Activated CD8-positive, alpha-beta T cell treated with anti-CD3 and anti-CD28 coated beads, Interleukin-2, amount 10 ng/mL, durations not matched to agents 7 days and 5 days (primary cell): ENCODE results near the gene ACSM2A. TPM values are rescaled to one million over a fixed set of nuclear protein-coding genes. Genes with fewer than 3 reads are reported as not detected.
"Not testable (repeated sequence)": the region's sequence is repeated elsewhere in the genome, so short reads cannot be mapped to it uniquely, and the experiment has no call there.

Experiments
- ATAC-seq: fragments of 150-1000 bp; cut with Tn5 transposase; one replicate; pipeline ENCODE4 v1.10.0; 2021; ENCODE audit warnings: moderate library complexity
- CTCF ChIA-PET: fragments of 350-600 bp; sonication (Branson Sonifier 250); formaldehyde crosslinking; loops from one replicate; lab custom pipeline; 2021; ENCODE audit warnings: antibody characterized with exemption; lab: Charles Lee
- POLR2A ChIA-PET: fragments of 350-600 bp; sonication (Branson Sonifier 250); formaldehyde crosslinking; loops from one replicate; lab custom pipeline; 2021; ENCODE audit warnings: antibody characterized with exemption; lab: Charles Lee
- DNase-seq: peaks from one replicate; pipeline ENCODE4 v3.0.0-alpha.2; 2020
- H3K27ac Mint-ChIP-seq: one replicate; pipeline ENCODE4 v1.8.0; 2021; ENCODE audit warnings: mild to moderate bottlenecking, mixed read lengths
- H3K27me3 Mint-ChIP-seq: one replicate; pipeline ENCODE4 v1.8.0; 2021; ENCODE audit warnings: low read depth, mixed read lengths
- H3K36me3 Mint-ChIP-seq: one replicate; pipeline ENCODE4 v1.8.0; 2021; ENCODE audit warnings: low read depth, mixed read lengths
- H3K4me1 Mint-ChIP-seq: one replicate; pipeline ENCODE4 v1.8.0; 2021; ENCODE audit warnings: low read depth, mixed read lengths
- H3K4me3 Mint-ChIP-seq: one replicate; pipeline ENCODE4 v1.8.0; 2021; ENCODE audit warnings: mild to moderate bottlenecking, mixed read lengths
- H3K9me3 Mint-ChIP-seq: one replicate; pipeline ENCODE4 v1.8.0; 2022; ENCODE audit warnings: mixed read lengths; ENCODE audit not compliant: insufficient read depth
- total RNA-seq, 2 experiments: library from RNA; stranded (reverse); gene quantifications; one replicate each; pipeline ENCODE4 v1.2.3, GENCODE V29; 2021

Gene ACSM2A
- total RNA-seq, 2 experiments from 2014 or later, result not detected

DNA sequence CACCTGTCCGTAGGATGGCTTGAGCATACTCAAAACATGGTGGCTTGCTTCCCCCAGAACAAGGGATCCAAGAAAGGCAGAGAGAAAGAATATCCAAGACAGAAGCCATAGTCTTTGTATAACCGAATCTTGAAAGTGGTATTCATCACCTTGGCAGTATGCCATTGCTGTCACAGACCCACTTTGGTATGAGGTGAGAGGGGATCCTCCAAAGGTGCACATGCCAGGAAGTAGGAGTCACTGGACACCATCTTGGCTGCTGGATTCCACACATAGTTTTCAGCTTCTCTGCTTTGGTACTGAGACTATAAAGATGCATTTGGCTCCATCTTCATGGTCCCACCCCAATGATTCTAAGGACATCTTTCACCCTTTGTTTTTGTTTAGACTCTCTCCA, 23.9 kb upstream of the ACSM2A start:
- H3K27me3 Mint-ChIP-seq, POLR2A ChIA-PET, H3K36me3 Mint-ChIP-seq, H3K27ac Mint-ChIP-seq, ATAC-seq, CTCF ChIA-PET, H3K9me3 Mint-ChIP-seq, H3K4me3 Mint-ChIP-seq, DNase-seq, H3K4me1 Mint-ChIP-seq: not testable (repeated sequence)

- not testable (repeated sequence) for H3K27ac Mint-ChIP-seq
Measured at GRCh38 chr16:20429499-20429898, 21.8 kb upstream of the ACSM2A start.

GRCh38 chr16:20430480-20430879, 20.8 kb upstream of the ACSM2A start:
- DNase-seq, H3K36me3 Mint-ChIP-seq, H3K27ac Mint-ChIP-seq, CTCF ChIA-PET, H3K4me3 Mint-ChIP-seq, H3K9me3 Mint-ChIP-seq, H3K4me1 Mint-ChIP-seq, H3K27me3 Mint-ChIP-seq, ATAC-seq, POLR2A ChIA-PET: not testable (repeated sequence)

More at GRCh38 chr16:20429499-20429898, 21.8 kb upstream of the ACSM2A start:
- H3K9me3 Mint-ChIP-seq, POLR2A ChIA-PET, ATAC-seq, H3K4me1 Mint-ChIP-seq, H3K4me3 Mint-ChIP-seq, H3K27me3 Mint-ChIP-seq, DNase-seq, H3K36me3 Mint-ChIP-seq, CTCF ChIA-PET: not testable (repeated sequence)

GRCh38 chr16:20430948-20431347, 20.4 kb upstream of the ACSM2A start:
- no peaks in the 10 kb centered on the region for H3K36me3 Mint-ChIP-seq
- DNase-seq (no peak), ATAC-seq (no peak)
- no peaks in the 10 kb centered on the region for H3K27me3 Mint-ChIP-seq
- no peak overlapping the region for H3K27ac Mint-ChIP-seq
- CTCF ChIA-PET, result no interaction called here
- POLR2A ChIA-PET, result no interaction called here
- no peaks in the 10 kb centered on the region for H3K4me1 Mint-ChIP-seq
- no peak overlapping the region for H3K4me3 Mint-ChIP-seq
- H3K9me3 Mint-ChIP-seq, result no peaks in the 10 kb centered on the region

GRCh38 chr16:20438950-20439349, 12.4 kb upstream of the ACSM2A start:
- ATAC-seq, DNase-seq, H3K36me3 Mint-ChIP-seq: not testable (repeated sequence)

GRCh38 chr16:20439820-20440231, 11.5 kb upstream of the ACSM2A start:
- H3K4me1 Mint-ChIP-seq, CTCF ChIA-PET, H3K4me3 Mint-ChIP-seq, H3K27me3 Mint-ChIP-seq, POLR2A ChIA-PET, ATAC-seq, H3K9me3 Mint-ChIP-seq, DNase-seq, H3K27ac Mint-ChIP-seq, H3K36me3 Mint-ChIP-seq: not testable (repeated sequence)

More at GRCh38 chr16:20438950-20439349, 12.4 kb upstream of the ACSM2A start:
- H3K27me3 Mint-ChIP-seq, H3K4me3 Mint-ChIP-seq, CTCF ChIA-PET, H3K4me1 Mint-ChIP-seq, H3K9me3 Mint-ChIP-seq, POLR2A ChIA-PET, H3K27ac Mint-ChIP-seq: not testable (repeated sequence)

DNA sequence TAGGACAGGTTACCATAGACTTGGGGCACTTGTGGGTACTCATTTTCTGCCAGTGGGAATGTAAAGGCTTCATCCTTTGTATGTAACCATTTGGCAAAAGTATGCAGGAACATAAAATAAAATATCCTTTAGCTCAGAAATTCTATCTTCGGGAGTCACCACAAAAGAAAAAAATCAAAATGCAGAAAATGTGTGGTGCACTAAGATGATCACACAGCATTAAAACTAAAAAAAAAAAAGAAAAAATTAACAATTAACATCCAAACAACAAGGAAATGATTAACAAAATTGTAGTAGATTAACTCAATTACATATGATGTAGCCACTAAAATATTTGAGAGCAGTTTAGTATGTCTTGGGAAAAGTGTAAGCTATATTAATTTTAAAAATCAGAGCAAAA, 10.6 kb upstream of the ACSM2A start:
- ATAC-seq, POLR2A ChIA-PET, H3K36me3 Mint-ChIP-seq, H3K4me3 Mint-ChIP-seq, H3K4me1 Mint-ChIP-seq, DNase-seq, H3K9me3 Mint-ChIP-seq, H3K27me3 Mint-ChIP-seq, H3K27ac Mint-ChIP-seq, CTCF ChIA-PET: not testable (repeated sequence)

GRCh38 chr16:20441191-20441590, 10.1 kb upstream of the ACSM2A start:
- Mint-ChIP-seq H3K27me3 (no peaks in the 10 kb centered on the region), H3K4me1 (no peaks in the 10 kb centered on the region), H3K9me3 (no peaks in the 10 kb centered on the region), H3K36me3 (no peaks in the 10 kb centered on the region), H3K4me3 (no peak overlapping the region), H3K27ac (no peak overlapping the region)
- ATAC-seq, result no peak
- DNase-seq, result no peak
- ChIA-PET POLR2A (no interaction called here), CTCF (no interaction called here)

GRCh38 chr16:20441859-20442258, 9.5 kb upstream of the ACSM2A start:
- H3K4me1 Mint-ChIP-seq, H3K9me3 Mint-ChIP-seq, H3K27me3 Mint-ChIP-seq, DNase-seq, H3K36me3 Mint-ChIP-seq, H3K4me3 Mint-ChIP-seq, H3K27ac Mint-ChIP-seq, POLR2A ChIA-PET, CTCF ChIA-PET, ATAC-seq: not testable (repeated sequence)

DNA sequence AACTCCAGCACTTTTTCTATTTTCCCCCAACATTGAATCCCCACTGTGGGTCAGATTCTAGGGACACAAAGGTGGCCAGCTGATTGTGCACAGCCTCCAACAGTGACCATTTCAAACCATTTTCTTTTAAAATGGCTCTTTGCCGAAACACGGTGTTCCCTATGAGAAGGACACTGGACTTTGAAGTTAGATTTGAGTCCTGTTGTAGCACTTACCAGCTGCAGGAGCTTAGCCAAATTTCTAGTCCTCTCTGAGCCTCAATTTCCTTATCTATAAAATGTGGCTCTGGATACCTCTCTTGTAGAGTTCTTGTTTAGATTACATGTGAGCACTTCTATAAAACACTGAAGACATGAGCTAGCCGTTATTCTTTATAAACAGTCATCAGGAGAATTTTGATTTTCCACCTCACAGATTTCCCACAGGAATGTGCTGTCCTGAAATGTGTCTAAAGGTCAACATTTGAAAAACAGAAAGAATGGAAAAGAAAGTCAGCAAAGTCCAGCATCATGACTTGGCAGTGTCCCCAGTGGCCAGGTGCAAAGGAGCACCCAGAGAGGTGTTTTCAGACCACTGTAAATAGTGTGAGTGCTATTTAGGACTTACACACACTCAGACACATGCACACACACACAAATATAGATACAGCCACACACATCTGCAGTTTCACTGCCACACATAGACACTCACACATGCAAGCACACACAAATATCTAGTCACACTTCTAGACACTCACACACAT, 4.5 kb upstream of the ACSM2A start:
- CTCF ChIA-PET, POLR2A ChIA-PET, H3K4me1 Mint-ChIP-seq, H3K9me3 Mint-ChIP-seq, DNase-seq, H3K36me3 Mint-ChIP-seq, H3K4me3 Mint-ChIP-seq, ATAC-seq, H3K27me3 Mint-ChIP-seq, H3K27ac Mint-ChIP-seq: not testable (repeated sequence)

GRCh38 chr16:20453633-20454032, 2.3 kb downstream of the ACSM2A start:
- DNase-seq, H3K36me3 Mint-ChIP-seq, POLR2A ChIA-PET, ATAC-seq, H3K27me3 Mint-ChIP-seq, H3K4me3 Mint-ChIP-seq, CTCF ChIA-PET, H3K9me3 Mint-ChIP-seq, H3K4me1 Mint-ChIP-seq, H3K27ac Mint-ChIP-seq: not testable (repeated sequence)

- H3K27ac Mint-ChIP-seq, H3K27me3 Mint-ChIP-seq, DNase-seq, H3K4me3 Mint-ChIP-seq, H3K4me1 Mint-ChIP-seq, POLR2A ChIA-PET, ATAC-seq, H3K36me3 Mint-ChIP-seq, H3K9me3 Mint-ChIP-seq, CTCF ChIA-PET: not testable (repeated sequence)
Measured at GRCh38 chr16:20459227-20459626, 7.9 kb downstream of the ACSM2A start.

DNA sequence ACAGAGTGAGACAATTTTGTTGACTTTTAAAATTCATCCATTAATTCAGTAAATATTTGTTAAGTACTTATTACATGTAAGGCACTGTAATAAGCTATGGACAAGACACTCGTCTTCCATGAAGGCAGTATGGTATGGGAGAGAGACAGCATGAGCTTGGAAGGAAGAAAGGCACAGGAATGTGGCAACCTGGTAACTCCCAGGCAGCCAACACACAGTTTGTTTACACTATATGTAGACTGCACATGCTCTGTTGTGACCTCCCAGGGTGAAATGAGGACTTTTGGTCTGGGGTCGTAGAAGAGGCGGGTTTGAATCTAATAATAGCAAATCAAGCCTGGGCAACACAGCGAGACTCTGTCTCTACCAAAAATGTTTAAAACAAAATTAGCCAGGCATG, 9.0 kb downstream of the ACSM2A start:
- H3K36me3 Mint-ChIP-seq, H3K4me1 Mint-ChIP-seq, H3K4me3 Mint-ChIP-seq, H3K9me3 Mint-ChIP-seq, POLR2A ChIA-PET, H3K27me3 Mint-ChIP-seq, ATAC-seq, CTCF ChIA-PET, H3K27ac Mint-ChIP-seq, DNase-seq: not testable (repeated sequence)
